GM06990 (cell line): Measurements from ENCODE around the gene FOXP3.
"Not testable (repeated sequence)": the region's sequence is repeated elsewhere in the genome, so short reads cannot be mapped to it uniquely, and the experiment has no call there.

Experiments
- DNase-seq: peaks from one replicate; pipeline ENCODE4 v3.0.0-alpha.2; 2011; ENCODE audit not compliant: insufficient read length; ENCODE audit errors: extremely low read depth
- H3K27me3 ChIP-seq: replicated peaks from 2 replicates; pipeline ENCODE4 v1.6.0; 2011; ENCODE audit warnings: low read length; ENCODE audit not compliant: control insufficient read depth, insufficient read depth
- H3K36me3 ChIP-seq: 2 replicates; pipeline ENCODE4 v1.5.1; 2011; ENCODE audit warnings: low read length; ENCODE audit not compliant: control insufficient read depth, insufficient read depth
- H3K4me3 ChIP-seq: replicated peaks from 2 replicates; pipeline ENCODE4 v1.5.1; 2011; ENCODE audit warnings: low read depth, mild to moderate bottlenecking, control low read depth, low read length
- CTCF ChIP-seq: IDR thresholded peaks from 2 replicates; pipeline ENCODE4 v1.5.1; 2011; ENCODE audit warnings: low read length, control low read depth, mild to moderate bottlenecking, inconsistent platforms; ENCODE audit not compliant: insufficient read depth, poor library complexity, severe bottlenecking

FOXP3 gene

GRCh38 chrX:49303346-49303745 lies 38.8 kb upstream of the FOXP3 start, which contains the start of gene GAGE10:
Gene GAGE10, plus strand, starts transcription at chrX:49303646. Its CDS starts 1,214 bp downstream, at chrX:49304860.
- no peak for DNase-seq
- no peak for TF ChIP-seq CTCF
- Histone ChIP-seq H3K4me3 (no peak within 1 kb of the TSS), H3K27me3 (no peaks in the 10 kb centered on the region), H3K36me3 (no peaks in the 10 kb centered on the region)

- H3K36me3 ChIP-seq: no peaks in the 10 kb centered on the region
- no peak for DNase-seq
- no peaks in the 10 kb centered on the region for H3K27me3 ChIP-seq
- no peak for TF ChIP-seq CTCF
- no peak overlapping the region for H3K4me3 ChIP-seq
These were observed 36.2 kb upstream of the FOXP3 start for GRCh38 chrX:49300703-49301102.

- H3K27me3 ChIP-seq, DNase-seq, H3K36me3 ChIP-seq, H3K4me3 ChIP-seq: not testable (repeated sequence)
These were observed 34.8 kb upstream of the FOXP3 start for GRCh38 chrX:49299293-49299692.

GRCh38 chrX:49292400-49293362 lies 28.2 kb upstream of the FOXP3 start:
- Histone ChIP-seq H3K4me3 (no peak overlapping the region), H3K36me3 (no peaks in the 10 kb centered on the region), H3K27me3 (no peaks in the 10 kb centered on the region)
- DNase-seq: no peak
- TF ChIP-seq CTCF: no peak

GRCh38 chrX:49291615-49292337 lies 27.3 kb upstream of the FOXP3 start:
- no peaks in the 10 kb centered on the region for H3K36me3 ChIP-seq
- no peak overlapping the region for H3K4me3 ChIP-seq
- TF ChIP-seq CTCF: peak; percentile 68
- DNase-seq: peak; percentile 21
- no peaks in the 10 kb centered on the region for H3K27me3 ChIP-seq

- Histone ChIP-seq H3K36me3 (no peaks in the 10 kb centered on the region), H3K4me3 (no peak overlapping the region), H3K27me3 (no peaks in the 10 kb centered on the region)
- DNase-seq: no peak
- TF ChIP-seq CTCF: no peak
These were observed 25.7 kb upstream of the FOXP3 start for GRCh38 chrX:49290215-49290614.
